Left forelimb (tissue), 1 donor: ENCODE results near the gene ARID3A.

ENCODE experiments used
- DNase-seq: peaks from one replicate; pipeline ENCODE4 v3.0.0-alpha.2; 2018; ENCODE audit warnings: low spot score

ARID3A gene

GRCh38 chr19:963486-963951 lies 37.7 kb downstream of the ARID3A start:
- no peak for DNase-seq

DNA sequence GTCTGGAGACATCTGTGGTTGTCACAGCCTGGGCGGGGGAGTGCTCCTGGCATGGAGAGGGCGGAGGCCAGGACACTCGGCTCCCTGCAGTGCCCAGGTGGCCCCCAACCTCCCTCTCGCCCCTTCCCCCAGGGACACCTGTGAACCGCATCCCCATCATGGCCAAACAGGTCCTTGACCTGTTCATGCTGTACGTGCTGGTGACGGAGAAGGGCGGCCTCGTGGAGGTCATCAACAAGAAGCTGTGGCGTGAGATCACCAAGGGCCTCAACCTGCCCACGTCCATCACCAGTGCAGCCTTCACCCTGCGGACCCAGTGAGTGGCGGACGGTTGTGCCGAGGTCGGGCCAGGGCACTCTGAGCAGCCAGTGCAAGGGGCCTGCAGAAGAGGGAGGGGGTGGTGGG lies 38.3 kb downstream of the ARID3A start:
- DNase-seq = no peak

DNA sequence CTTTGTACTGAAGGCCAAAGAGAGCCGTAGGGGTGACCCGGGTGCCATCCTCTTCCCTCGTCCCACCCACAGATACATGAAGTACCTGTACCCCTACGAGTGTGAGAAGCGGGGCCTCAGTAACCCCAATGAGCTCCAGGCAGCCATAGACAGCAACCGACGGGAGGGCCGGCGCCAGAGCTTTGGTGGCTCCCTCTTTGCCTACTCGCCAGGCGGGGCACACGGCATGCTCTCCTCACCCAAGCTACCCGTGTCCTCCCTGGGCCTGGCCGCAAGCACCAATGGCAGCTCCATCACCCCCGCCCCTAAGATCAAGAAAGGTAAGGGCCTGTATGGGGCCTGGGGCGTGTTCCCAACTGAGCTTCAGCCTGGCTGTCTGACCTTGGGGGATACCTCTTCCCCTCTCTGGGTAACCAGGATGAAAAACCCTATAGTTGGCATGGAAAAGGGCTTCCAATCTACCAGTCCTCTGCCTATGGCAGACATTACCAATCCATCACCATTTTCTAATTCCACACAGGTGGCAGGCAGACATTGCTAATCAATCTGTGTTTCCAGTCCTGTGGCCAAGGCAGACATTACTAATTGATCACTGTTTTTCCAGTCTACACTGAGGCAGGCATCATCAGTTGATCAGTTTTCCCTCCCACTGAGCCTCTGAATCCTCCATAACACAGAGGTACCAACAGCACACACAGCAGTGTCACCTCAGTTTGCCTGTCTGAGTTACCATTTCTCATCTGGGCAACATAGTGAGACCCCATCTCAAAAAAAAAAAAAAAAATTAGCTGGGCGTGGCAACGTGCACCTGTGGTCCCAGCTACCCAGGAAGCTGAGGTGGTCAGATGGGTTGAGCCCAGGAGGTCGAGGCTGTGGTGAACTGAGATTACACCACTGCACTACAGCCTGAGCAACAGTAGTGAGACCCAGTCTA lies 39.2 kb downstream of the ARID3A start:
- DNase-seq = no peak

DNA sequence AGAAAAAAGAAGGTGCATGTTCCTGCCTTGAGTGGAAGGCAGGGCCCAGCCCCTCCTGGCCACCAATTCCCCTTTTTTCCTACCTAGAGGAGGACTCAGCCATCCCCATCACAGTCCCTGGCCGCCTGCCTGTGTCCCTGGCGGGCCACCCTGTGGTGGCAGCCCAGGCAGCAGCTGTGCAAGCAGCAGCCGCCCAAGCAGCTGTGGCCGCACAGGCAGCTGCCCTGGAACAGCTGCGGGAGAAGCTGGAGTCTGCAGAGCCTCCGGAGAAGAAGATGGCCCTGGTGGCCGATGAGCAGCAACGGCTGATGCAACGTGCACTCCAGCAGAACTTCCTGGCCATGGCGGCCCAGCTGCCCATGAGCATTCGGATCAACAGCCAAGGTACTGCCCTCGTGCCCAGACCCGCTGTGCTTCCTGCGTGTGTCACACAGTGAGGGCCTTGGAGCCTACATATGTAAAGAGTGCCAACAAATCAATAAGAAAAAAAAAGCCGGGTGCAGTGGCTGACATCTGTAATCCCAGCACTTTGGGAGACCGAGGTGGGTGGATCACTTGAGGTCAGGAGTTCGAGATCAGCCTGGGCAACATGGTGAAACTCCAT lies 40.8 kb downstream of the ARID3A start:
- no peak for DNase-seq

DNA sequence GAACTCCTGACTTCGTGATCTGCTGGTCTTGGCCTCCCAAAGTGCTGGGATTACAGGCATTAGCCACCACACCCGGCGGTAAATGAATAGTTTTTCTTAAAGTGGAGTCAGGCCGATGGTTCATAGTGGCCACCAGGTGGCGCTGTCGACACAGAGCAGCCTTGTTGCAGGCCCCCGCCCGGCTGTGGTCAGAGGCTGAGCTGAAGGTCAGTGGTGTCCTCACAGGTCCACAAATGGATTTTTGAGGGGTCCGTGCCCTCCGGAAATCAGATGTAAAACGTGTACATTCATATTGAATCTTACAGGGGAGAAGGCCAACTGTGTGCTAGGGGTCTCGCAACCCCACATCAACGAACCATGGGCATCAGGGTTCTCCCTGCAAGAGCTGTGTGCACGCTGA lies 44.9 kb downstream of the ARID3A start:
- DNase-seq = no peak

DNA sequence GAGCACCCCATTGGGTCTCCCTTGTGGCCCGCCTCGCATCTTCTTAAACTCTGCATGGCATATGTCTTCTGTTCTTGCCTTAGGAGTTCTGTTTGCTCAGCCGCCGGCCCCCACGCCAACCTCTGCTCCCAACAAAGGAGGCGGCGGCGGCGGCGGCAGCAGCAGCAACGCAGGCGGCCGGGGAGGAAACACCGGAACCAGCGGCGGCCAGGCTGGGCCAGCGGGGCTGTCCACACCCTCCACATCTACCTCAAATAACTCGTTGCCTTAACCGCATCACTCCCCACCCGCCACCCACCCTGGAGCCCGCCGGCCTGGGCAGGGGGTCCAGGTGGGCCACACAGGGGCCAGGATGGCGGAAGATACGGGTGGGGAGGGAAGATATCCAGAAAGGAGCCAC lies 46.0 kb downstream of the ARID3A start:
- DNase-seq = no peak

DNA sequence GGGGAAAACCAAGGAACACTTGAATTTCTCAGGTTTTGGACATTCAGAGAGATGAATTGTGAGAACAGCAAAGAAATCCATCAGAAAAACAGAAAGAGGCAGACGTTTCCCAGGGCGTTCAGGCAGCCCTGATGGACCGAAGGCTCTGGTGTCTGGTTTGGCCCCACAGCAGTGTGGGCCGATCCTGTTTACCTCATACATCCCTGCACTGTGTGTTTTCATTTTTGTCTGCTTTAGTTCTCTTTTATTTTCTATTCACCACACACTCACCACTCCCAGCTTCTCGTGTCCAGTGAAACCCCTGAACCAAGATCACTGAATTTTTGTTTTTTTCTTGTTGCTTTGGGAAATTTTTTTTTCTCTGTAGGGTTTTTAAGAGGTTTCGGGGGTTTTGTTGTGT lies 46.4 kb downstream of the ARID3A start:
- DNase-seq = no peak

- no peak for DNase-seq
Measured at GRCh38 chr19:973726-974563, 48.1 kb downstream of the ARID3A start.

- no peak for DNase-seq
Measured at GRCh38 chr19:974564-975257, 48.9 kb downstream of the ARID3A start.

DNA sequence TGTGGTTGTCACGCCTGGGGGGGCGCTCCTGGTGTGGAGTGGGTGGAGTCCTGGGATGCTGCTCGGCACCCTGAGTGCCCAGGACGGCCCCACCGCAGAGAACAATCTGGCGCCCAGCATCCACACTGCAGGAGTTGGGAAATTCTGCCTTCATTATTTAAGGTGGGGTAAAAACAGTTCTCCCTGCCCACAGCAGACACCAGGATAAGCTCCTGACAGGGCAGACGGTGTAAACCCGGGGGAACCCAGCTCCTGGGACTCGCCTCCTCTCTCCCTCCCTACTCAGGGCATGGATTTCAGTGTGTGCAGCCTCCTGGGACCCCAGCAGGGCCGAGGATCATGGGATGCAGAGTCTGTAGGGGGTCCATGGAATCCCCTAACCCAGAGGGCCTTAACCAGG lies 50.6 kb downstream of the ARID3A start:
- DNase-seq = no peak

- no peak for DNase-seq
Measured at GRCh38 chr19:977058-977464, 51.2 kb downstream of the ARID3A start.

DNA sequence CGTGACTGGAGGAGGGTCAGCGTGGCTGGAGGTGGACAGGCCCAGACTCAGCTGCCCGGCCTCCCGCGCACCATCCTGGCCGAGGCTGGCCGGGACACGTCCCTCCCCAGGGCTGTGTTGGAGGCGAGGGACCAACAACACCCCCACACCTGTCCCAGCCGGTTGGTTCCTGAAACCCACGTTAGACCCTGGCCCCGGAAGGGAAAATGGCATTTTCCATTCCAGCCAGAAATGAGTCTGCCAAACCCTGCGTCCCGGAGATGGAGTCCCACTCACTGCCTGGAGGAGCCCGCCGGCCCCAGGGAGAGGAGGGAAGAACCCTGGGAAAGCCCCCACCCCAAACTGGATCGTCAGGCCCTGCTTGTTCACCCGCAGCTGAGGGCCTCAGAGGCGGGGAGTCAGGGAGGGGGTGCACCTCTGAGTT lies 53.5 kb downstream of the ARID3A start:
- DNase-seq = no peak

DNA sequence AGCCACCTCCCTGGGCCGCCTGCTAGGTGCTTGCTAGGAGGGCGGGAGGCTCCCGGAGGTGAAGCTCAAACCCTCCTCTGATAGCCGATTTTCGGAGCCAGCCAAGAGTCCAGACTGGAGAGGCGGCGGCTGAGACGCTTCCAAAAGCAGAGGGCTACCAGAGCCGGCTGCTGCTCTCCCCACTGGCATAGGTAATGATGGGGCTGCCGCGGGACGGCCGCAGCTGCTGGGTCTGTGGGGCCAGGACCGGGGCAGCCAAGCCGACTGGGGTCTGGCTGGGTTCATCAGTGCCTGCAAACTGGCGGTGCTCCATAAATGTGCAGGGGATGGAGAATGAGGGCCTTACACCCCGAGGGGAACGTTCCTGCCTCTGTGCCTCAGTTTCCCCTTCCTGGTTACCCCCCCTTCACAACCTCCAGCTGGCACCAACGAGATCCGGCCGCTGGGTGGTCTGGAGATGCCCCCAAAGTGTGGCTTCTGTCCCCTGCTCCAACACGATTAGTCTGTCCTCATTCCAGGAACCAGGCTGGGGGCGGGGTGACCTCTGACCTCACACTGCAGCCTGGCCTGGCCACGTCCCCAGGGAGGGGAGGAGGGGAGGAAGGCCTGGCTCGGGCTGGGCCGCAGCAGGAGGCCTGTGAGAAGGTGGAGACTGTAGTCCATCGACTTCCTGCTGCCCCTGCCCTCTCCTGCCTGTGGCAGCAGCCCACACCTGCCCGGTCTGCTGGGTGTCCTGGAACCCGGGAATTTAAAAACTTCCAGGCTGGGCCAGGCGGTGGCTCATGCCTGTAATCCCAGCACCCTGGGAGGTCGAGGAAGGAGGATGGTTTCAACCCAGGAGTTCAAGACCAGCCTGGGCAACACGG lies 54.5 kb downstream of the ARID3A start:
- DNase-seq = no peak

DNA sequence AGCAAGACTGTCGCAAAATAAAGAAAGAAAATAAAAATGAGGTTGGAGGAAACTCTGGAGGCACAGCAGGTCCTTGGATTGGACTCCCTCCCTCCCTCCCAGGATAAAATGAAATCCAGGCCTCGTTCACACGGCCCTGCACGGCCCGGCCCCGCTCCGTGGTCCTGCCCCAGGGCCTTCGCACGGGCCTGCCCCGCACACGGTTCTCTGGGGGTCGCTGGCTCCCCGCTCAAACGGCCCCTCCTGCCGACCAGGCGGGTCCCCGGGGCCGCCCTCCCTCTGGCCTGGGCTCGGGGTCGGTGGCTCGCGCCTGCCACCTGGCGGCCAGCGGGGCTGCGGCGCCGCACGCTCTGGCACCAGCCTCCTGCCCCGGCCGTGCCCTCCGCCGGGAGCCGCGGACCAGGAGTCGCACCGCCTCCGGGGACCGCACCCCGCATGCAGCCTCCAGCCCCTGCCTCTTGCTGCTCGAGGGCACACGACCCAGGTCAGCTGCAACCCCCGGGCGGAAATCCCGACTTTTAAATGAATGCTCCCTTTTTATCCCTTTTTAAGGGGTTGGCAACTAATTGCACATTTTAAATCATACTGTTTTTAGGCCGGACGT lies 56.8 kb downstream of the ARID3A start:
- peak; percentile 88 for DNase-seq

DNA sequence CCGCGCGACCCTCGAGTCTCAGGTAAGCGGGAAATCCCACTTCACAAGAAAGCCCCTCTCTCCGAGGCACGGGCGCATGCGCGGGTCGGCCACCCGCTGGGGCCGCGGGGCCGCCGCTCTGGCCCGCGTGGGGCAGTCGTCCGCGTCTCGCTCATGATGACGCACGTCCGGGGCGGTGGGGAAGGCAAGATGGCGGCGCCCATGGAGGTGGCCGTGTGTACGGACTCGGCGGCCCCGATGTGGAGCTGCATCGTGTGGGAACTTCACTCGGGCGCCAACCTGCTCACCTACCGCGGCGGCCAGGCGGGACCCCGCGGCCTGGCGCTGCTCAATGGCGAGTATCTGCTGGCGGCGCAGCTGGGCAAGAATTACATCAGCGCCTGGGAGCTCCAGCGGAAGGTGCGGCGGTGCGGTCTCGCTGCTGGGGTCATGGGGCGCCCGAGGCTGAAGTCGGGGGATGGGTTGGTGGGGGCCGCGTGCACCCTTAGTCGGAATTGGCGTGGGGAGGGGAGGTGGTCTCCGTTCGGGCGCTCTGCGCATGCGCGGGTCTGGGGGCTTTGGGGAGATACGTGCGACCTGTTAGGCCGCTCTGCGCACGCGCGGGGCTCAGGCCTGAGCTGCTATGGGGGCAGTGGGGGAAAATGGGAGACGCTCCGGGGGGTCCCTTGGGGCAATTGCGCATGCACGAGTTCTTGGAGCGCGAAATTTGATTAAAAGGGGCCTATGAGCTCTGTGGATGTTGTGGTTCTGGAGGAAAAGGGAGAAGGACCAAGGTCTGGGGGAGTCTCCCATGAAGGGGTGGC lies 58.5 kb downstream of the ARID3A start, which contains the start of gene WDR18:
TSS of gene WDR18 (plus strand) at position 181 of the 803 bp plus-strand sequence. CDS start at position 190, 9 bp downstream.
- DNase-seq = peak; percentile 97

GRCh38 chr19:986083-986482 lies 60.2 kb downstream of the ARID3A start:
- no peak for DNase-seq

- no peak for DNase-seq
Measured at GRCh38 chr19:988081-988480, 62.2 kb downstream of the ARID3A start.

- no peak for DNase-seq
Measured at GRCh38 chr19:988510-988909, 62.7 kb downstream of the ARID3A start.

DNA sequence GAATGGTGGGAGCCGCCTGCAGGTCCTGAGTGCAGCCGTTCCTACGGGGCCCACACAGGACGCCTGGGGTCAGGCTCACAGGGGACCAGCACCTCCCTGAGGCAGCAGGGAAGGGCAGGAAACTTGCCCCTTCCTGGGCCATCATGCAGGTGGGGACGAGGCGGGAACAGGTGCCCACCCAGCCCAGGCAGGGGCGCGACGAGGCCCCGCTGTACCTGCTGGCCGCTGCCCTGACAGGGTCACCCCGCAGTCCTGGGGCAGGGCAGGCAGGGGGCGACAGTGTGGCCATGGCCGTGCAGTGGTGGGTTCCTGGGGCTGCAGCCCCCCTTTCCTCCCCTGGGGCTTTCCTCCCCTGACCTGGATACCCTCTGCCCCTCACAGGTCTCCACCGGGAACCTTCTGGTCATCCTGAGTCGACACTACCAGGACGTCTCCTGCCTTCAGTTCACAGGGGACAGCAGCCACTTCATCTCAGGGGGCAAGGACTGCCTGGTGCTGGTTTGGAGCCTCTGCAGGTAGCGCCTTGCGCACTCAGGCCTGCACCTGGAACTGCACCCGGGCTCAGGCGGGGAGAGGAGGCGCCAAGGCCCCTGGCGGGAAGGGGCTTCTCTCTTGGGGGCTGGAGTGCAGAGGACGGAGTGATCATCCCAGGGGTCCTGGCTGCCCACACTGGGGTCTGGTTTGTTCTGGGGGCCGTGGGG lies 63.7 kb downstream of the ARID3A start:
- no peak for DNase-seq
